Astrocyte of the cerebellum (primary cell): Measurements from ENCODE around the gene FXYD2.

Source experiments
- DNase-seq: peaks from one replicate; pipeline ENCODE4 v3.0.0-alpha.2; 2011; ENCODE audit warnings: low read depth
- H3K4me3 ChIP-seq: 2 replicates; pipeline ENCODE4 v1.5.1; 2011; ENCODE audit warnings: mild to moderate bottlenecking, low read depth, low read length, moderate library complexity
- in situ Hi-C: cut with HindIII; loops from 2 replicates; pipeline ENCODE4 v1.10.0; 2017; ENCODE audit warnings: low sequenced_read_pairs
- TF ChIP-seq, protein P1 (sequence below): IDR thresholded peaks from 2 replicates; pipeline ENCODE4 v1.5.1; 2012; ENCODE audit warnings: low read length, low read depth, moderate library complexity, mild to moderate bottlenecking; ENCODE audit errors: missing control alignments

The FXYD2 gene

DNA sequence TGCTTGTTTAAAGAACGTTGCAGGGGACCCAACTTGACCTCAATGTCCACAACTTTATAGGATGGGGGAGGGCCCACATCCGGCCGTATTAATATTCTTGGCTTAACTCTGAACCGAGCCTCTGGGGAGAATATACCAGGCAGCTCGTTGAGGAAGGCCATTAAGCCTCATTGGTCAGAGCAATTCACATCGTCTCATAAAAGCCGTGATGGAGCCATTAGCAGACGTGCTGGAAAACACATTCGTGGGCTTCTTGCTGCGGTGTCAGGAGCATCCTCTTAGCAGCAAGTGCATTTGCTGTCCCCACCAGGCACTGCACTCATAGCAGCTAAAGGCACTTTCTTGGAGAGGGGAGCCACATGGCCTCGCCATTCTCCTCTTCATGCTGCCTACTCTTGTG is 42.4 kb downstream of the FXYD2 start:
- TF ChIP-seq, protein P1, sequence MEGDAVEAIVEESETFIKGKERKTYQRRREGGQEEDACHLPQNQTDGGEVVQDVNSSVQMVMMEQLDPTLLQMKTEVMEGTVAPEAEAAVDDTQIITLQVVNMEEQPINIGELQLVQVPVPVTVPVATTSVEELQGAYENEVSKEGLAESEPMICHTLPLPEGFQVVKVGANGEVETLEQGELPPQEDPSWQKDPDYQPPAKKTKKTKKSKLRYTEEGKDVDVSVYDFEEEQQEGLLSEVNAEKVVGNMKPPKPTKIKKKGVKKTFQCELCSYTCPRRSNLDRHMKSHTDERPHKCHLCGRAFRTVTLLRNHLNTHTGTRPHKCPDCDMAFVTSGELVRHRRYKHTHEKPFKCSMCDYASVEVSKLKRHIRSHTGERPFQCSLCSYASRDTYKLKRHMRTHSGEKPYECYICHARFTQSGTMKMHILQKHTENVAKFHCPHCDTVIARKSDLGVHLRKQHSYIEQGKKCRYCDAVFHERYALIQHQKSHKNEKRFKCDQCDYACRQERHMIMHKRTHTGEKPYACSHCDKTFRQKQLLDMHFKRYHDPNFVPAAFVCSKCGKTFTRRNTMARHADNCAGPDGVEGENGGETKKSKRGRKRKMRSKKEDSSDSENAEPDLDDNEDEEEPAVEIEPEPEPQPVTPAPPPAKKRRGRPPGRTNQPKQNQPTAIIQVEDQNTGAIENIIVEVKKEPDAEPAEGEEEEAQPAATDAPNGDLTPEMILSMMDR = no peak

DNA sequence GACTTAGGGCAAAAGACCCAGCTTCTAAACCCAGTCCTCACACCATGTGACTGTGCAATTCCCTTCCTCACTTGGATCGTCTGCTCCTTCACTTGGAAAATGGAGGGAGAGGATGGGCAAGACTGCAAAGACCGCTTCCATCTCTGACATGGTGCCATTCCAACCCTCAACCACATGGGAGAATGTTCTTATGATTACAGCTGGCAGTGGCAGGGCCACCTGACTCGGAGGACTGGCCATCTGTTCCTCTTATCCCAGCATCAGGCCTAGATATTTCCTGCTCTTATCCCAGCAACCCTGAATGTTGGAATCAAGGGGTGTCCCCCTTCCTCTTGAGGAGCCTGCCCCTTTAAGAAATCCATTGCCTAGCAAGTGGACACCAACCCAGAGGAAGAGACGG is 42.9 kb downstream of the FXYD2 start:
- in situ Hi-C loops = no loop called here
- DNase-seq = no peak

More for the DNA sequence above, 42.4 kb downstream of the FXYD2 start:
- in situ Hi-C loops = no loop called here
- DNase-seq = no peak
- H3K4me3 ChIP-seq = no peak overlapping the region

DNA sequence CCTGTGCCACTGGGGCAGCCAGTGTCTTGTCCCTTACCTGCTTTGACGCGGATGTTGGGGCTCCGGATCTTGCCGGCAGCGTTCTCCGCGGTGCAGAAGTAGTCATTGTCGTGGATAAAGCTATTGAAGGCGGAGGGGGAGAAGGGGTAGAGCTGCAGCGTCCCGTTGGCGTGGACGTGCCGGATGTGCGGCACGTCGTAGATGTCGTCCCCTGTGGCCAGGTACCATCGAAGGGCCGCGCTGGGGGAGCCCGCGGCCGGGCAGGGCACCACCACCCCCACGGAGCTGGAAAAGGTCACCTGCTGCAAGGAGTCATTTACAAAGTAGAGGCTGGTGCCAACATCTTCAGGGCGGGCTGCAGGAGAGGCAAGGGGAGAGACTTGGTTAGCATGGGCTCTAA is 44.1 kb downstream of the FXYD2 start:
- no peak overlapping the region for H3K4me3 ChIP-seq
- no peak for DNase-seq
- in situ Hi-C loops = no loop called here
- TF ChIP-seq, protein P1 = no peak

More for the DNA sequence above, 42.9 kb downstream of the FXYD2 start:
- H3K4me3 ChIP-seq = no peak overlapping the region
- TF ChIP-seq, protein P1 = no peak

DNA sequence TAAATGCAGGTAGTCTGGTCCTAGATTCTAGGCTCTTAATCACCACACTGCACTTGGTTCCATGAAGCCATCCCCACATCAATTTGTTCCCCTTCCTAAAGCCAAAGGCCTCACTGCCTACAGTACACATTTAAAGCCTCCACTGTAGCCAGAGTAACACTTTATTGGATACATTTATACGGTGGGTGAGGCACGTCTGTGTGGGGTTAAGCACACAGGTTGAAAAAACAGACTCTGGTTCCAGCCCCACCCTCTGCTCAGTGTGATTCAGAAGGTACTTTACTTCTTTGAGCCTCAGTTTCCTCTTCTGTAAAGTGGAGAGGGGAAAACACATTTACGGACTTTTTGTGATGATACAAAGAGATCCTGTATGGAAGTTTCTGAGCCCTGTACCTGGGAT is 50.0 kb downstream of the FXYD2 start:
- in situ Hi-C loops = no loop called here
- DNase-seq = no peak
- TF ChIP-seq, protein P1 = no peak
- H3K4me3 ChIP-seq = no peak overlapping the region

DNA sequence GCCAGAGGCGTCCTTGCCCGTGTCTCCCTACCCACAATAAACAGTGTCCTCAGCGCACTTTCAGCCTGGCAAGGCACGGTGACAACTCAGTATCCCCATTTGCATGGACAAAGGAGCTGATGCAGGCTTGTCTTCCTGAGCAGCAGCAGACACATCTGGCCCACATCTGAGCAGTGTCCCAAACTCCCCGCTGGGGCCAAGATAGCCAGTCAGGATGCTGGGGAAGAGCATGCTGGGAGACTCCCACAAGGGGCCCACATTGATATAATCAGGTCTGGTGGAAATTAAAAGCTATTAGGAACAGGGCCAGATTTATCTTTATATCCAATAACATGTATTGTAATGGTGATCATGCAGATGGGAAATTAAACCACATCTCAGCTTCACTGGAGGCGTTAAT is 52.2 kb downstream of the FXYD2 start:
- H3K4me3 ChIP-seq = no peak overlapping the region
- TF ChIP-seq, protein P1 = no peak
- in situ Hi-C loops = no loop called here
- DNase-seq = no peak

DNA sequence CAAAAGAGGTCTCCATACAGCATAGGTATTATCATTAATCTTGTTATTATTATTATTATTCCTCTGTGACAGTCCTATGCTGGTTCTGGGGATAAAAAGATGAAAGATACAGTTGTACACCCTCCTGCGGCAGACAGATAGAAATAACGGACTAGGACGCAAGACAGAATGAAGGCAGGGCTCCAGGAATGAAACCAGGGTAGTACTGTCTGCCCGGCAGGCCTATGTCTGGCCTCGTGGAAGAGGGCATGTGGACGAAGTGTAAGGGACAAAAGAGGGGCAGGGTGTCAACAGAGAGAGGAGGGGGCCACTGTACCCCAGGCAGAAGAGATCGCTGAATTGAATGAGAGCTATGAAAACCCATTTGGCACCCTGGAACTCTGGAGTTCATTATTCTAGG is 52.7 kb downstream of the FXYD2 start:
- no peak for DNase-seq
- in situ Hi-C loops = no loop called here
- no peak overlapping the region for H3K4me3 ChIP-seq
- TF ChIP-seq, protein P1 = no peak

DNA sequence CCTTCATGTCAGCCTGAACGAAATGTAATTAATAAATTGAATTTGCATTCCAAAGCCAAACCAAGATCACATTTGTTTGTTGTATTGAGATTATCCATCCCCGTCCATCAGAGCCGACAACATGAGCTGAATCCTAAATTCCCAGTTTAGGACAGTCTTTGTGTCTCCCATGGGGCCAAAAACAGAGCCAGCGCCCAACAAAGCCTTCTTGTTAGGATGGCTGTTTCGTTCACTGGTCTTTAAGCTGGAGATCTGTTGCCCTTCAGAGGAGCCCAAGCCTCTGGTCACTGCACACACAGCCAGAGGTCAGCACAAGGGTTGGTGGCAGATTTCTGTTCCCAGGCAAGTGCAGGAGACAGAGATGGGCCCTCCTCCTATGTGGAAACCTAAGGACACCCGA is 53.3 kb downstream of the FXYD2 start:
- in situ Hi-C loops = no loop called here
- no peak for DNase-seq
- TF ChIP-seq, protein P1 = no peak
- H3K4me3 ChIP-seq = no peak overlapping the region
